Cerebellar nuclear complex (tissue), 1 donor: Measurements from ENCODE around the gene LDHA.

Experiments used
- DNase-seq, 2 experiments: peaks; one replicate each; lab custom pipeline; 2025; lab: John Stamatoyannopoulos, UW

Gene LDHA

GRCh38 chr11:18394275-18394927 is at the start of gene LDHA:
TSS of gene LDHA (plus strand) at chr11:18394563. CDS start at chr11:18396843, 2,280 bp downstream.
- DNase-seq = peak; percentile 30 to 76

GRCh38 chr11:18347471-18348125 is 46.8 kb upstream of the LDHA start:
- DNase-seq = no peak

- DNase-seq = no peak
Measured at GRCh38 chr11:18352581-18352980, 41.8 kb upstream of the LDHA start.

- DNase-seq = no peak
Measured at GRCh38 chr11:18358646-18359045, 35.7 kb upstream of the LDHA start.

- DNase-seq = no peak
Measured at GRCh38 chr11:18361154-18361553, 33.2 kb upstream of the LDHA start.

- DNase-seq = no peak
Measured at GRCh38 chr11:18364495-18365073, 29.8 kb upstream of the LDHA start.

GRCh38 chr11:18365741-18366140 is 28.6 kb upstream of the LDHA start:
- no peak for DNase-seq

GRCh38 chr11:18366286-18366685 is 28.1 kb upstream of the LDHA start:
- no peak for DNase-seq

GRCh38 chr11:18367431-18367830 is 26.9 kb upstream of the LDHA start:
- DNase-seq = no peak

- no peak for DNase-seq
Measured at GRCh38 chr11:18368221-18368620, 26.1 kb upstream of the LDHA start.

- DNase-seq = no peak
Measured at GRCh38 chr11:18369398-18369797, 25.0 kb upstream of the LDHA start.

- DNase-seq = no peak
Measured at GRCh38 chr11:18371279-18371678, 23.1 kb upstream of the LDHA start.

GRCh38 chr11:18372201-18372600 is 22.2 kb upstream of the LDHA start:
- no peak for DNase-seq

- peak in 1 of 2 experiments; percentile 15 for DNase-seq
Measured at GRCh38 chr11:18374956-18375355, 19.4 kb upstream of the LDHA start.

GRCh38 chr11:18375941-18376340 is 18.4 kb upstream of the LDHA start:
- DNase-seq = no peak

- DNase-seq = no peak
Measured at GRCh38 chr11:18379201-18379600, 15.2 kb upstream of the LDHA start.

- DNase-seq = peak; percentile 52 to 84
Measured at GRCh38 chr11:18383388-18384156, 10.8 kb upstream of the LDHA start.

GRCh38 chr11:18384157-18384641 is 10.2 kb upstream of the LDHA start:
- no peak for DNase-seq

- no peak for DNase-seq
Measured at GRCh38 chr11:18390088-18390487, 4.3 kb upstream of the LDHA start.

GRCh38 chr11:18392434-18393321 is 1.7 kb upstream of the LDHA start:
- no peak for DNase-seq

- DNase-seq = no peak
Measured at GRCh38 chr11:18393581-18394274, 635 bp upstream of the LDHA start.
